ENCODE data around the gene KCTD3.
A peak's percentile ranks its signal among the peaks of the same experiment; 100 is the strongest.

KCTD3 gene

GRCh38 chr1:215568299-215568692, 1.2 kb downstream of the KCTD3 start:
- peaks cover 0 to 5% (median 0%) of the 10 kb centered on the region in 11 experiments; a peak in 1 of 22 replicates for H3K36me3 ChIP-seq
- no peaks in the 10 kb centered on the region for H3K9me3 ChIP-seq (replicated peaks in 1 of 11)
- peak overlapping the region; percentile 71 to 90 (median 83) for H3K4me2 ChIP-seq
- peak overlapping the region; percentile 75 to 95 (median 92); a peak in 21 of 22 replicates for H3K27ac ChIP-seq
- H4K20me1 ChIP-seq, result peaks cover 21 to 55% (median 46%) of the 10 kb centered on the region in 11 experiments; a peak in 21 of 22 replicates
- H3K27me3 ChIP-seq, result no peaks in the 10 kb centered on the region
- TF ChIP-seq Cebpa-rat (IDR thresholded peaks at IDR 0.05), result no peak
- H3K9ac ChIP-seq, result peak overlapping the region; percentile 85 to 96 (median 94)
- H3K4me1 ChIP-seq, result peaks cover 27 to 56% (median 33%) of the 10 kb centered on the region in 10 experiments
- H3K4me3 ChIP-seq, result peak overlapping the region; percentile 78 to 98 (median 84)

- H3K27ac ChIP-seq, result no peak overlapping the region
- H3K27me3 ChIP-seq, result no peaks in the 10 kb centered on the region
- peak overlapping the region; percentile 71 to 90 (median 83); a peak in 21 of 22 replicates for H3K4me2 ChIP-seq
- H3K36me3 ChIP-seq, result peaks cover 5 to 10% (median 9%) of the 10 kb centered on the region in 11 experiments; a peak in 14 of 22 replicates
- peak overlapping the region in 1 of 11 experiments; percentile 21; a peak in 1 of 22 replicates for H3K9ac ChIP-seq
- no peaks in the 10 kb centered on the region for H3K9me3 ChIP-seq (replicated peaks in 1 of 11)
- H3K4me1 ChIP-seq, result peaks cover 27 to 56% (median 33%) of the 10 kb centered on the region in 10 experiments
- no peak overlapping the region for H3K4me3 ChIP-seq
- H4K20me1 ChIP-seq, result peaks cover 21 to 68% (median 48%) of the 10 kb centered on the region in 11 experiments; a peak in 21 of 22 replicates
- no peak for TF ChIP-seq Cebpa-rat (IDR thresholded peaks at IDR 0.05)
Measured at GRCh38 chr1:215569986-215570824, 3.1 kb downstream of the KCTD3 start.

GRCh38 chr1:215581896-215582295, 14.8 kb downstream of the KCTD3 start:
- TF ChIP-seq Cebpa-rat (IDR thresholded peaks at IDR 0.05), result no peak
- Histone ChIP-seq H3K9ac (no peak overlapping the region), H3K27me3 (no peaks in the 10 kb centered on the region), H3K9me3 (replicated peaks in 1 of 11) (peaks cover 0 to 22% (median 19%) of the 10 kb centered on the region in 11 experiments; a peak in 21 of 22 replicates), H3K4me2 (no peak overlapping the region), H4K20me1 (peaks cover 0 to 4% (median 0%) of the 10 kb centered on the region in 11 experiments; a peak in 1 of 22 replicates), H3K27ac (no peak overlapping the region), H3K4me1 (peaks cover 0 to 7% (median 0%) of the 10 kb centered on the region in 10 experiments; a peak in 1 of 20 replicates), H3K4me3 (no peak overlapping the region), H3K36me3 (peaks cover 75 to 100% (median 89%) of the 10 kb centered on the region in 11 experiments)

- Histone ChIP-seq H3K36me3 (peaks cover 61 to 100% (median 88%) of the 10 kb centered on the region in 11 experiments), H3K9me3 (replicated peaks in 1 of 11) (peaks cover 0 to 22% (median 19%) of the 10 kb centered on the region in 11 experiments; a peak in 21 of 22 replicates), H3K27me3 (no peaks in the 10 kb centered on the region), H3K4me1 (peaks cover 0 to 7% (median 0%) of the 10 kb centered on the region in 10 experiments; a peak in 1 of 20 replicates), H3K9ac (no peak overlapping the region), H3K4me3 (no peak overlapping the region), H4K20me1 (0 out of 22 replicates have a peak, but pooled peaks cover 0 to 3% (median 0%) of the 10 kb centered on the region in 11 experiments), H3K4me2 (no peak overlapping the region), H3K27ac (no peak overlapping the region)
- TF ChIP-seq Cebpa-rat (IDR thresholded peaks at IDR 0.05), result no peak
Measured at GRCh38 chr1:215583185-215583749, 16.2 kb downstream of the KCTD3 start.

GRCh38 chr1:215584389-215584788, 17.3 kb downstream of the KCTD3 start:
- Histone ChIP-seq H3K4me3 (no peak overlapping the region), H3K9ac (no peak overlapping the region), H3K9me3 (replicated peaks in 1 of 11) (peaks cover 0 to 31% (median 26%) of the 10 kb centered on the region in 11 experiments; a peak in 21 of 22 replicates), H3K27me3 (no peaks in the 10 kb centered on the region), H3K27ac (no peak overlapping the region), H3K4me1 (peaks cover 0 to 7% (median 0%) of the 10 kb centered on the region in 10 experiments; a peak in 1 of 20 replicates), H3K4me2 (no peak overlapping the region), H4K20me1 (no peaks in the 10 kb centered on the region), H3K36me3 (peaks cover 58 to 100% (median 88%) of the 10 kb centered on the region in 11 experiments)
- no peak for TF ChIP-seq Cebpa-rat (IDR thresholded peaks at IDR 0.05)

- Histone ChIP-seq H3K4me2 (no peak overlapping the region), H3K27ac (no peak overlapping the region), H3K4me3 (no peak overlapping the region), H3K27me3 (no peaks in the 10 kb centered on the region), H3K9me3 (replicated peaks in 1 of 11) (peaks cover 0 to 24% (median 12%) of the 10 kb centered on the region in 11 experiments; a peak in 18 of 22 replicates), H3K4me1 (peaks cover 0 to 7% (median 4%) of the 10 kb centered on the region in 10 experiments; a peak in 6 of 20 replicates), H3K36me3 (peaks cover 33 to 97% (median 68%) of the 10 kb centered on the region in 11 experiments), H3K9ac (no peak overlapping the region), H4K20me1 (peaks cover 0 to 9% (median 0%) of the 10 kb centered on the region in 11 experiments; a peak in 1 of 22 replicates)
- no peak for TF ChIP-seq Cebpa-rat (IDR thresholded peaks at IDR 0.05)
Measured at GRCh38 chr1:215589650-215590435, 22.7 kb downstream of the KCTD3 start.

GRCh38 chr1:215590779-215591491, 23.8 kb downstream of the KCTD3 start:
- peaks cover 0 to 10% (median 5%) of the 10 kb centered on the region in 10 experiments; a peak in 6 of 20 replicates for H3K4me1 ChIP-seq
- H4K20me1 ChIP-seq, result peaks cover 0 to 9% (median 0%) of the 10 kb centered on the region in 11 experiments; a peak in 1 of 22 replicates
- no peak overlapping the region for H3K9ac ChIP-seq
- no peak overlapping the region for H3K27ac ChIP-seq
- peaks cover 0 to 19% (median 9%) of the 10 kb centered on the region in 11 experiments; a peak in 15 of 22 replicates for H3K9me3 ChIP-seq (replicated peaks in 1 of 11)
- H3K4me2 ChIP-seq, result peak overlapping the region in 1 of 11 experiments; percentile 17; a peak in 2 of 22 replicates
- no peaks in the 10 kb centered on the region for H3K27me3 ChIP-seq
- no peak overlapping the region for H3K4me3 ChIP-seq
- TF ChIP-seq Cebpa-rat (IDR thresholded peaks at IDR 0.05), result no peak
- peaks cover 43 to 97% (median 77%) of the 10 kb centered on the region in 11 experiments for H3K36me3 ChIP-seq

Measured in BLaER1 treated with 17β-estradiol and CSF1 and Interleukin-3, amounts not matched to agents 10 nM and 100 nM (cell line).